Ishikawa (cell line): ENCODE data around the gene OTUD3.

Source experiments
- CEBPB ChIP-seq: IDR thresholded peaks from 2 replicates; pipeline ENCODE4 v1.6.1; 2012
- CREB1 ChIP-seq: IDR thresholded peaks from 2 replicates; pipeline ENCODE4 v1.6.1; 2012; ENCODE audit warnings: low read depth
- EGR1 ChIP-seq: IDR thresholded peaks from 2 replicates; pipeline ENCODE4 v1.6.1; 2012
- EP300 ChIP-seq: IDR thresholded peaks from 2 replicates; pipeline ENCODE4 v1.6.1; 2012; ENCODE audit warnings: borderline replicate concordance
- FOXM1 ChIP-seq: IDR thresholded peaks from 2 replicates; pipeline ENCODE4 v1.6.1; 2012; ENCODE audit warnings: low read depth, borderline replicate concordance
- NFIC ChIP-seq: IDR thresholded peaks from 2 replicates; pipeline ENCODE4 v1.6.1; 2012
- RAD21 ChIP-seq: IDR thresholded peaks from 2 replicates; pipeline ENCODE4 v1.6.1; 2012; ENCODE audit warnings: low read depth
- TAF1 ChIP-seq: IDR thresholded peaks from 2 replicates; pipeline ENCODE4 v1.6.1; 2012; ENCODE audit warnings: low read depth, mild to moderate bottlenecking
- TCF12 ChIP-seq: IDR thresholded peaks from 2 replicates; pipeline ENCODE4 v1.6.1; 2012; ENCODE audit warnings: low read depth
- TEAD4 ChIP-seq: IDR thresholded peaks from 2 replicates; pipeline ENCODE4 v1.6.1; 2012
- YY1 ChIP-seq: IDR thresholded peaks from 2 replicates; pipeline ENCODE4 v1.6.1; 2012; ENCODE audit warnings: low read depth
- ZBTB7A ChIP-seq: IDR thresholded peaks from 2 replicates; pipeline ENCODE4 v1.6.1; 2012; ENCODE audit warnings: low read depth
- TF ChIP-seq, protein P1 (sequence below): IDR thresholded peaks from 2 replicates; pipeline ENCODE4 v1.6.1; 2012
- TF ChIP-seq, protein P2 (sequence below): IDR thresholded peaks from 2 replicates; pipeline ENCODE4 v1.6.1; 2012; ENCODE audit warnings: low read depth, mild to moderate bottlenecking
- TF ChIP-seq, protein P3 (sequence below): IDR thresholded peaks from 2 replicates; pipeline ENCODE4 v1.6.1; 2012

Gene OTUD3

DNA sequence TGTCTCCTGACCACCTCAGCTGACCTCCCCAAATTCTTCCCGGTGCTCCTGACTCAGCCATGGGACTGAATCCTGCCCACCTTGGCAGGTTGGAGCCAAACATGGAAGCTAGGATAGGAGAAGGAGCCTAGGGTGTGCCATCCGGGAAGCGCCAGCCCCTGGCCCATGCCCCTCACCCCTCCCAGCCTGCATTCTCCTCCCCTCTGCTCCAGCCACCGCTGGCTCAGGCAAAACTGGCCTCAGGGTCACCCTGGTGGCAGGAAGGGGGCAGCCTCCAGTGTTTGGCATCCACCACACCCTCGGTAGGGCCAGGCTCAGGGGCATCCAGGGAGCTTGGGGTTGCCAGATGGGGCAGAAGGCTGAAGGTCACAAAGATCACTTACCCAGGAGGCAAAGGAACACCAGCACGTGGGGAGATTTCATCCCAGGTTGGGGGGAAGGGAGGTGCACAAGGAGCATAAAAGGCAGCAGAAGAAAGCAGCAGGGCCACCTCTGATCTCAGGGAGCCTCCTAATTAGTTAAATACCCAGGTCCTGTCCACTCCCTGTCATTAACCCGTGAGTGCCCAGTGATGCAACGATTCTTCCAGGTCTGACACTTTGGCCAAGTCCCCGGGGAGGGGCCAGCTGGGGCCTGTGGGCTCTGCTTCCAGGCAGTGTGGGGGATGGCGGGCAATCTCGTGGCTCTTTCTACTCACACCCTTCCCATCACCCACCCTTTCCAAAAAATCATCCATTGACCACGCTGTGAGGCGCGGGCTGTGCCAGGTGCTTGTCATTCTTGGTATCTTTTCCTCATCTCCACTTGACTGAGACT, 41.1 kb downstream of the OTUD3 start, which contains the start of gene PLA2G2E:
Gene PLA2G2E (minus strand): TSS at position 481 of the 816 bp plus-strand sequence. CDS start 58 bp downstream, at position 423.
- TF ChIP-seq, protein P1, sequence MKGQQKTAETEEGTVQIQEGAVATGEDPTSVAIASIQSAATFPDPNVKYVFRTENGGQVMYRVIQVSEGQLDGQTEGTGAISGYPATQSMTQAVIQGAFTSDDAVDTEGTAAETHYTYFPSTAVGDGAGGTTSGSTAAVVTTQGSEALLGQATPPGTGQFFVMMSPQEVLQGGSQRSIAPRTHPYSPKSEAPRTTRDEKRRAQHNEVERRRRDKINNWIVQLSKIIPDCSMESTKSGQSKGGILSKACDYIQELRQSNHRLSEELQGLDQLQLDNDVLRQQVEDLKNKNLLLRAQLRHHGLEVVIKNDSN = no peak
- TF ChIP-seq EGR1 = no peak
- no peak for TF ChIP-seq FOXM1
- no peak for TF ChIP-seq RAD21
- TF ChIP-seq, protein P2, sequence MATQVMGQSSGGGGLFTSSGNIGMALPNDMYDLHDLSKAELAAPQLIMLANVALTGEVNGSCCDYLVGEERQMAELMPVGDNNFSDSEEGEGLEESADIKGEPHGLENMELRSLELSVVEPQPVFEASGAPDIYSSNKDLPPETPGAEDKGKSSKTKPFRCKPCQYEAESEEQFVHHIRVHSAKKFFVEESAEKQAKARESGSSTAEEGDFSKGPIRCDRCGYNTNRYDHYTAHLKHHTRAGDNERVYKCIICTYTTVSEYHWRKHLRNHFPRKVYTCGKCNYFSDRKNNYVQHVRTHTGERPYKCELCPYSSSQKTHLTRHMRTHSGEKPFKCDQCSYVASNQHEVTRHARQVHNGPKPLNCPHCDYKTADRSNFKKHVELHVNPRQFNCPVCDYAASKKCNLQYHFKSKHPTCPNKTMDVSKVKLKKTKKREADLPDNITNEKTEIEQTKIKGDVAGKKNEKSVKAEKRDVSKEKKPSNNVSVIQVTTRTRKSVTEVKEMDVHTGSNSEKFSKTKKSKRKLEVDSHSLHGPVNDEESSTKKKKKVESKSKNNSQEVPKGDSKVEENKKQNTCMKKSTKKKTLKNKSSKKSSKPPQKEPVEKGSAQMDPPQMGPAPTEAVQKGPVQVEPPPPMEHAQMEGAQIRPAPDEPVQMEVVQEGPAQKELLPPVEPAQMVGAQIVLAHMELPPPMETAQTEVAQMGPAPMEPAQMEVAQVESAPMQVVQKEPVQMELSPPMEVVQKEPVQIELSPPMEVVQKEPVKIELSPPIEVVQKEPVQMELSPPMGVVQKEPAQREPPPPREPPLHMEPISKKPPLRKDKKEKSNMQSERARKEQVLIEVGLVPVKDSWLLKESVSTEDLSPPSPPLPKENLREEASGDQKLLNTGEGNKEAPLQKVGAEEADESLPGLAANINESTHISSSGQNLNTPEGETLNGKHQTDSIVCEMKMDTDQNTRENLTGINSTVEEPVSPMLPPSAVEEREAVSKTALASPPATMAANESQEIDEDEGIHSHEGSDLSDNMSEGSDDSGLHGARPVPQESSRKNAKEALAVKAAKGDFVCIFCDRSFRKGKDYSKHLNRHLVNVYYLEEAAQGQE = no peak
- TF ChIP-seq CEBPB = no peak
- TF ChIP-seq, protein P3, sequence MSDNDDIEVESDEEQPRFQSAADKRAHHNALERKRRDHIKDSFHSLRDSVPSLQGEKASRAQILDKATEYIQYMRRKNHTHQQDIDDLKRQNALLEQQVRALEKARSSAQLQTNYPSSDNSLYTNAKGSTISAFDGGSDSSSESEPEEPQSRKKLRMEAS = no peak
- no peak for TF ChIP-seq ZBTB7A
- no peak for TF ChIP-seq TCF12
- no peak for TF ChIP-seq CREB1
- TF ChIP-seq TEAD4 = no peak
- TF ChIP-seq YY1 = no peak
- no peak for TF ChIP-seq TAF1
- no peak for TF ChIP-seq EP300
- TF ChIP-seq NFIC = no peak

DNA sequence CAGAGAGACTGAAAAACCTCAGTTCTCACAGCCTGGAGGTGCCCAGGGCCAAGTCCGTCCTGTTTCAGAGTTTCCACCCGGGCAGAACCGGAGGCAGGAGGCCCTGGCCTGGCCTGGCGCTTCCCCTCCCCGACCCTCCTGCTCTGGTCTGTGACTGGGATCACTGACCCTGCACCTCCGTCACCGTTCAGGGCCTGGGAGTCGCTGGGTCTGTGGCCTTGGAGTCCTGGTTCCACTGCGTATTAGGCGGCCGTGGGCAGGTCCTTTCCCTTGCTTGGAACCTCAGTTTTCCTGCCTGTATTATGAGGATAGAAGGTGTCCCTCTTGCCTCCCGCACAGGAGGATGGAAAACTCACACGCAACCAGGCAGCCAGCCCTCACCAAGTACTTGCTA, 41.8 kb downstream of the OTUD3 start:
- TF ChIP-seq CEBPB (no peak), EP300 (no peak), EGR1 (no peak), TCF12 (no peak), ZBTB7A (no peak), NFIC (no peak), CREB1 (no peak), FOXM1 (no peak), TAF1 (no peak), YY1 (no peak), RAD21 (no peak), TEAD4 (no peak)
- TF ChIP-seq, protein P3 = no peak
- TF ChIP-seq, protein P1 = no peak
- TF ChIP-seq, protein P2 = no peak

DNA sequence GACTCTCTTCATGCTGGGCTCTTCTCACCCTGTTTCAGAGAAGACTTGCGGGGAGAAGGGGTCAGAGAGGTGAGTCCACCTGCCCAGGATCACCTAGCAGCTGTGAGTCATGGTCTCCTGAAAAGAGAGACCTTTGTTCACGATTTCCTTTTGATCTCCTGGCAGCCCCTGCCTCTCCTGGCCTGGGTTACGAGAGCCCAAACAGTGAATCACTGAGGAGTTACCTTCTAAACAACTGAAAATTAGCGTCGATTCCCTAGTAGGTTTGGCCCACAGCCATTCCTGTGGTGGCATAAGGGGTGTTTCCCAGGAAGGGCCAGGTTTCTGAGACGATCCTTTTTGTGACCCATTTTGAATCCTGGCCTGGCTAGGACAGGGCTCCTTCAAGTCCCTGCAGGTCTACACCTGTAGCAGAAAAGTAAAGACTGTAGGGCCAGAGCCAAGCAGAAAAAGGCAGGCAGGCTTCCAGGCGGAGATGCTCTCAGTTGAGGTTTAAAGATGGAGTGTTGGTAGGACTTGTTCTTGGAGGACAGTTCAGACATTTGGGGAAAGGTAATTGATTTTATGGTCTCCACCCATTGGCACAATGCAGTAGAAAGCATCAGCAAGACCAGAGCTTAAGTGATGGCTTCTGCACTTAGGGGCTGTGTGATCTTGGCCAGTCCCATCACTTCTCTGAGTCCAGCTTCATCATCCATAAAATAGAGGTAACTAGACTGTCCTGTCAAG, 43.3 kb downstream of the OTUD3 start:
- TF ChIP-seq NFIC = peak; percentile 35; the same call in 1 of the 2 replicates
- TF ChIP-seq CEBPB = no peak

DNA sequence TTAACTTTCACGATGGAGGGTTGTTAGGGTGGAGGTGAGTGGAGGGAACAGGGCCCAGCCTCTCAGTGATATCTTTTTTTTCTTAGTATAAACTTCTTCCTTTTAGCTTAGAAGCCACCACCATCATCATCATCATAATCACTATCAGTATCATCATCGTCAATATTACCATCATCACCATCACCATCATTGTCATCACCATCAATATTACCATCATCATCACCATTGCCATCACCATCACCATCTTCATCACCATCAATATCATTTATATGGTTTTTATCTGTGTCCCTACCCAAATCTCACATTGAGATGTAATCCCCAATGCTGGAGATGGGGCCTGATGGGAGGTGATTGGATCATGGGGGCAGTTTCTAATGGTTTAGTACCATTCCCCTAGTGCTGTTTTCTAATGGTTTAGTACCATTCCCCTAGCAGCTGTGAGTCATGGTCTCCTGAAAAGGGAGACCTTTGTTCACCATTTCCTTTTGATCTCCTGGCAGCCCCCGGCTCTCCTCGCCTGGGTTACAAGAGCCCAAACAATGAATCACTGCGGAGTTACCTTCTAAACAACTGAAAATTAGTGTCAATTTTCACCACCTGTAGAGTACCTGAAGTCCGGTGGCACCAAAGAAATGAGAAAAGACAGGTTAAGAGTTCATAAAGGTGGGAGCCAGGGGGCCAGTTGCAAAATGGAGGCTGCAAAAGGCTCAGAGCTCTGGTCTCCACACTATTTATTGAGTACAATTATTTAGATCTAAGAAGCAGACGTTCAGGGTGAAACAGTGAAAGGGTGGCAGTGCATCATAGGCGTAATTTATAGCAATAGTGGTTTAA, 44.3 kb downstream of the OTUD3 start:
- TF ChIP-seq, protein P2 = no peak
- TF ChIP-seq EP300 = no peak
- TF ChIP-seq, protein P1 = no peak
- TF ChIP-seq, protein P3 = no peak
